Measurements from ENCODE around the gene SHISAL1. TPM values are rescaled to one million over a fixed set of nuclear protein-coding genes. Genes with fewer than 3 reads are reported as not detected.
"Not testable (repeated sequence)": the region's sequence is repeated elsewhere in the genome, so short reads cannot be mapped to it uniquely, and the experiment has no call there.

Gene SHISAL1
- total RNA-seq, 8 experiments from 2014 or later = 0.17 to 21.5 (median 3.5) TPM

- H3K27ac ChIP-seq; ATAC-seq (replicated peaks in 6 of 8); in situ Hi-C loops (cut with MboI; ENCODE audit: low pct_unique_long_range_greater_than_20kb in 2 of 9, low sequenced_read_pairs in 9 of 9, unreplicated experiment in 9 of 9); H3K4me3 ChIP-seq; H3K4me1 ChIP-seq (replicated peaks in 1 of 2): not testable (repeated sequence)
- 82 to 100% (median 95%) methylated on average over 1 to 12 of the region's 12 CpGs; no CpG with 5 or more reads in 1 of the 10 experiments for whole genome bisulfite sequencing, 10 experiments
Observed at GRCh38 chr22:44234372-44234771, 78.4 kb downstream of the SHISAL1 start.

GRCh38 chr22:44231233-44231632 is 81.5 kb downstream of the SHISAL1 start:
- WGBS, 10 experiments = 29 to 100% (median 89%) methylated on average over 1 to 4 of the region's 4 CpGs; no CpG with 5 or more reads in 1 of the 10 experiments
- in situ Hi-C loops (cut with MboI; ENCODE audit: low pct_unique_long_range_greater_than_20kb in 2 of 9, low sequenced_read_pairs in 9 of 9, unreplicated experiment in 9 of 9) = no loop called here
- H3K4me1 ChIP-seq (replicated peaks in 1 of 2) = no peaks in the 10 kb centered on the region
- no peak for ATAC-seq (replicated peaks in 6 of 8)
- no peak overlapping the region for H3K27ac ChIP-seq
- no peak overlapping the region for H3K4me3 ChIP-seq

- in situ Hi-C loops (cut with MboI; ENCODE audit: low pct_unique_long_range_greater_than_20kb in 2 of 9, low sequenced_read_pairs in 9 of 9, unreplicated experiment in 9 of 9) = no loop called here
- 0 to 93% (median 59%) methylated on average over 1 to 2 of the region's 2 CpGs; no CpG with 5 or more reads in 2 of the 10 experiments for WGBS, 10 experiments
- no peak overlapping the region for H3K27ac ChIP-seq
- no peak for ATAC-seq (replicated peaks in 6 of 8)
- no peak overlapping the region for H3K4me3 ChIP-seq
- no peaks in the 10 kb centered on the region for H3K4me1 ChIP-seq (replicated peaks in 1 of 2)
Observed at GRCh38 chr22:44229809-44230208, 82.9 kb downstream of the SHISAL1 start.

- ATAC-seq (replicated peaks in 6 of 8) = no peak
- H3K27ac ChIP-seq = no peak overlapping the region
- WGBS, 10 experiments = 0 to 96% (median 78%) methylated on average over 1 to 3 of the region's 3 CpGs
Observed at GRCh38 chr22:44229331-44229730, 83.4 kb downstream of the SHISAL1 start.

GRCh38 chr22:44225812-44226211 is 86.9 kb downstream of the SHISAL1 start:
- WGBS, 10 experiments = 0 to 100% (median 63%) methylated on average over 1 to 7 of the region's 8 CpGs; no CpG with 5 or more reads in 3 of the 10 experiments
- no peak overlapping the region for H3K27ac ChIP-seq
- peaks cover 0 to 3% of the 10 kb centered on the region in 2 donors for H3K4me1 ChIP-seq (replicated peaks in 1 of 2)
- no peak overlapping the region for H3K4me3 ChIP-seq
- no peak for ATAC-seq (replicated peaks in 6 of 8)
- in situ Hi-C loops (cut with MboI; ENCODE audit: low pct_unique_long_range_greater_than_20kb in 2 of 9, low sequenced_read_pairs in 9 of 9, unreplicated experiment in 9 of 9) = no loop called here

More at GRCh38 chr22:44229331-44229730, 83.4 kb downstream of the SHISAL1 start:
- no peak overlapping the region for H3K4me3 ChIP-seq
- H3K4me1 ChIP-seq (replicated peaks in 1 of 2) = no peaks in the 10 kb centered on the region
- in situ Hi-C loops (cut with MboI; ENCODE audit: low pct_unique_long_range_greater_than_20kb in 2 of 9, low sequenced_read_pairs in 9 of 9, unreplicated experiment in 9 of 9) = no loop called here

GRCh38 chr22:44225091-44225689 is 87.6 kb downstream of the SHISAL1 start:
- Histone ChIP-seq H3K4me3 (no peak overlapping the region), H3K4me1 (replicated peaks in 1 of 2) (peaks cover 0 to 3% of the 10 kb centered on the region in 2 donors), H3K27ac (no peak overlapping the region)
- ATAC-seq (replicated peaks in 6 of 8) = no peak
- in situ Hi-C loops (cut with MboI; ENCODE audit: low pct_unique_long_range_greater_than_20kb in 2 of 9, low sequenced_read_pairs in 9 of 9, unreplicated experiment in 9 of 9) = no loop called here
- WGBS, 10 experiments = 0 to 100% (median 69%) methylated on average over 1 to 8 of the region's 11 CpGs; no CpG with 5 or more reads in 2 of the 10 experiments

- peaks cover 0 to 3% of the 10 kb centered on the region in 2 donors for H3K4me1 ChIP-seq (replicated peaks in 1 of 2)
- in situ Hi-C loops (cut with MboI; ENCODE audit: low pct_unique_long_range_greater_than_20kb in 2 of 9, low sequenced_read_pairs in 9 of 9, unreplicated experiment in 9 of 9) = no loop called here
- H3K4me3 ChIP-seq = no peak overlapping the region
- H3K27ac ChIP-seq = no peak overlapping the region
- ATAC-seq (replicated peaks in 6 of 8) = peak in 5 of 8 experiments; percentile 35 to 65 (median 41)
- 0 to 74% (median 35%) methylated on average over 2 to 7 of the region's 12 CpGs; no CpG with 5 or more reads in 6 of the 10 experiments for WGBS, 10 experiments
Observed at GRCh38 chr22:44224166-44224565, 88.6 kb downstream of the SHISAL1 start.

GRCh38 chr22:44221710-44222475 is 90.9 kb downstream of the SHISAL1 start:
- Histone ChIP-seq H3K27ac (no peak overlapping the region), H3K4me1 (replicated peaks in 1 of 2) (peaks cover 0 to 3% of the 10 kb centered on the region in 2 donors), H3K4me3 (no peak overlapping the region)
- in situ Hi-C loops (cut with MboI; ENCODE audit: low pct_unique_long_range_greater_than_20kb in 2 of 9, low sequenced_read_pairs in 9 of 9, unreplicated experiment in 9 of 9) = no loop called here
- ATAC-seq (replicated peaks in 6 of 8) = no peak
- 20 to 93% (median 53%) methylated on average over 1 to 6 of the region's 11 CpGs; no CpG with 5 or more reads in 4 of the 10 experiments for WGBS, 10 experiments

- Histone ChIP-seq H3K27ac (no peak overlapping the region), H3K4me1 (replicated peaks in 1 of 2) (peaks cover 0 to 3% of the 10 kb centered on the region in 2 donors), H3K4me3 (no peak overlapping the region)
- 0 to 100% (median 83%) methylated on average over 1 to 10 of the region's 23 CpGs; no CpG with 5 or more reads in 3 of the 10 experiments for WGBS, 10 experiments
- in situ Hi-C loops (cut with MboI; ENCODE audit: low pct_unique_long_range_greater_than_20kb in 2 of 9, low sequenced_read_pairs in 9 of 9, unreplicated experiment in 9 of 9) = no loop called here
- no peak for ATAC-seq (replicated peaks in 6 of 8)
Observed at GRCh38 chr22:44220727-44221680, 91.7 kb downstream of the SHISAL1 start.

GRCh38 chr22:44219101-44219870 is 93.5 kb downstream of the SHISAL1 start:
- no peak for ATAC-seq (replicated peaks in 6 of 8)
- H3K4me1 ChIP-seq (replicated peaks in 1 of 2) = peaks cover 0 to 3% of the 10 kb centered on the region in 2 donors
- H3K27ac ChIP-seq = no peak overlapping the region
- 55 to 100% (median 86%) methylated on average over 1 to 6 of the region's 21 CpGs; no CpG with 5 or more reads in 5 of the 10 experiments for WGBS, 10 experiments
- no peak overlapping the region for H3K4me3 ChIP-seq
- in situ Hi-C loops (cut with MboI; ENCODE audit: low pct_unique_long_range_greater_than_20kb in 2 of 9, low sequenced_read_pairs in 9 of 9, unreplicated experiment in 9 of 9) = no loop called here

- ATAC-seq (replicated peaks in 6 of 8) = no peak
Observed at GRCh38 chr22:44218071-44218470, 94.7 kb downstream of the SHISAL1 start.

GRCh38 chr22:44217346-44217745 is 95.4 kb downstream of the SHISAL1 start:
- Histone ChIP-seq H3K4me1 (replicated peaks in 1 of 2) (no peaks in the 10 kb centered on the region), H3K4me3 (no peak overlapping the region), H3K27ac (no peak overlapping the region)
- WGBS, 10 experiments = 60 to 89% (median 85%) methylated on average over 1 to 6 of the region's 7 CpGs; no CpG with 5 or more reads in 3 of the 10 experiments
- in situ Hi-C loops (cut with MboI; ENCODE audit: low pct_unique_long_range_greater_than_20kb in 2 of 9, low sequenced_read_pairs in 9 of 9, unreplicated experiment in 9 of 9) = no loop called here
- no peak for ATAC-seq (replicated peaks in 6 of 8)

More at GRCh38 chr22:44218071-44218470, 94.7 kb downstream of the SHISAL1 start:
- Histone ChIP-seq H3K4me1 (replicated peaks in 1 of 2) (no peaks in the 10 kb centered on the region), H3K27ac (no peak overlapping the region), H3K4me3 (no peak overlapping the region)
- in situ Hi-C loops (cut with MboI; ENCODE audit: low pct_unique_long_range_greater_than_20kb in 2 of 9, low sequenced_read_pairs in 9 of 9, unreplicated experiment in 9 of 9) = no loop called here
- WGBS, 10 experiments = 69 to 100% (median 80%) methylated on average over 1 to 4 of the region's 6 CpGs; no CpG with 5 or more reads in 6 of the 10 experiments
